ENCODE data around the gene EPHA6. TPM values are rescaled to one million over a fixed set of nuclear protein-coding genes. Genes with fewer than 3 reads are reported as not detected.

The EPHA6 gene
- polyA plus RNA-seq, 2 of the 4 experiments (the other 2 are of a cell fraction), result 0.08 TPM

- DNase-seq (ENCODE audit: low read depth in 1 of 2, low spot score in 1 of 2) (no peak), ATAC-seq (no peak), FAIRE-seq (no peak)
- Histone ChIP-seq H3K9me3 (no peaks in the 10 kb centered on the region), H3K4me3 (no peak overlapping the region), H3K27ac (no peak overlapping the region), H3K4me2 (no peak overlapping the region), H3K4me1 (no peaks in the 10 kb centered on the region)
- CTCF ChIA-PET, result no interaction called here
- POLR2A ChIA-PET, result no interaction called here
- TF ChIP-seq POLR2A (IDR thresholded peaks at IDR 0.05; ENCODE audit: low read length) (no peak), ZSCAN20 (CRISPR knock-in tag; IDR thresholded peaks at IDR 0.05) (no peak), CTCF (IDR thresholded peaks at IDR 0.05) (no peak), KDM5A (IDR thresholded peaks at IDR 0.05) (no peak), POLR2AphosphoS2 (conservative IDR thresholded peaks at IDR 0.05; ENCODE audit: low read length) (no peak), MAFK (IDR thresholded peaks at IDR 0.05; ENCODE audit: partially characterized antibody) (no peak), FOSL2 (IDR thresholded peaks at IDR 0.05) (no peak), FOSL2 (CRISPR knock-in tag; IDR thresholded peaks at IDR 0.05) (no peak), NR3C1 (IDR thresholded peaks at IDR 0.05) (no peak), EP300 (IDR thresholded peaks at IDR 0.05) (no peak), CHD4 (IDR thresholded peaks at IDR 0.05; ENCODE audit: borderline replicate concordance) (no peak), JUN (IDR thresholded peaks at IDR 0.05) (no peak), HOXA7 (CRISPR knock-in tag; IDR thresholded peaks at IDR 0.05) (no peak), GATA3 (IDR thresholded peaks at IDR 0.05; ENCODE audit: borderline replicate concordance) (no peak), ZC3H11A (IDR thresholded peaks at IDR 0.05) (no peak), RCOR1 (IDR thresholded peaks at IDR 0.05; ENCODE audit: low read depth, low read length) (no peak), CBX2 (IDR thresholded peaks at IDR 0.05; ENCODE audit: borderline replicate concordance, low read depth) (no peak), FOXS1 (CRISPR knock-in tag; IDR thresholded peaks at IDR 0.05) (no peak), ELK1 (IDR thresholded peaks at IDR 0.05; ENCODE audit: low read depth, low read length) (no peak)
- TF ChIP-seq, protein P1, sequence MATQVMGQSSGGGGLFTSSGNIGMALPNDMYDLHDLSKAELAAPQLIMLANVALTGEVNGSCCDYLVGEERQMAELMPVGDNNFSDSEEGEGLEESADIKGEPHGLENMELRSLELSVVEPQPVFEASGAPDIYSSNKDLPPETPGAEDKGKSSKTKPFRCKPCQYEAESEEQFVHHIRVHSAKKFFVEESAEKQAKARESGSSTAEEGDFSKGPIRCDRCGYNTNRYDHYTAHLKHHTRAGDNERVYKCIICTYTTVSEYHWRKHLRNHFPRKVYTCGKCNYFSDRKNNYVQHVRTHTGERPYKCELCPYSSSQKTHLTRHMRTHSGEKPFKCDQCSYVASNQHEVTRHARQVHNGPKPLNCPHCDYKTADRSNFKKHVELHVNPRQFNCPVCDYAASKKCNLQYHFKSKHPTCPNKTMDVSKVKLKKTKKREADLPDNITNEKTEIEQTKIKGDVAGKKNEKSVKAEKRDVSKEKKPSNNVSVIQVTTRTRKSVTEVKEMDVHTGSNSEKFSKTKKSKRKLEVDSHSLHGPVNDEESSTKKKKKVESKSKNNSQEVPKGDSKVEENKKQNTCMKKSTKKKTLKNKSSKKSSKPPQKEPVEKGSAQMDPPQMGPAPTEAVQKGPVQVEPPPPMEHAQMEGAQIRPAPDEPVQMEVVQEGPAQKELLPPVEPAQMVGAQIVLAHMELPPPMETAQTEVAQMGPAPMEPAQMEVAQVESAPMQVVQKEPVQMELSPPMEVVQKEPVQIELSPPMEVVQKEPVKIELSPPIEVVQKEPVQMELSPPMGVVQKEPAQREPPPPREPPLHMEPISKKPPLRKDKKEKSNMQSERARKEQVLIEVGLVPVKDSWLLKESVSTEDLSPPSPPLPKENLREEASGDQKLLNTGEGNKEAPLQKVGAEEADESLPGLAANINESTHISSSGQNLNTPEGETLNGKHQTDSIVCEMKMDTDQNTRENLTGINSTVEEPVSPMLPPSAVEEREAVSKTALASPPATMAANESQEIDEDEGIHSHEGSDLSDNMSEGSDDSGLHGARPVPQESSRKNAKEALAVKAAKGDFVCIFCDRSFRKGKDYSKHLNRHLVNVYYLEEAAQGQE (IDR thresholded peaks at IDR 0.05), result no peak
- TF ChIP-seq, protein P2, sequence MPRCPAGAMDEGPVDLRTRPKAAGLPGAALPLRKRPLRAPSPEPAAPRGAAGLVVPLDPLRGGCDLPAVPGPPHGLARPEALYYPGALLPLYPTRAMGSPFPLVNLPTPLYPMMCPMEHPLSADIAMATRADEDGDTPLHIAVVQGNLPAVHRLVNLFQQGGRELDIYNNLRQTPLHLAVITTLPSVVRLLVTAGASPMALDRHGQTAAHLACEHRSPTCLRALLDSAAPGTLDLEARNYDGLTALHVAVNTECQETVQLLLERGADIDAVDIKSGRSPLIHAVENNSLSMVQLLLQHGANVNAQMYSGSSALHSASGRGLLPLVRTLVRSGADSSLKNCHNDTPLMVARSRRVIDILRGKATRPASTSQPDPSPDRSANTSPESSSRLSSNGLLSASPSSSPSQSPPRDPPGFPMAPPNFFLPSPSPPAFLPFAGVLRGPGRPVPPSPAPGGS (IDR thresholded peaks at IDR 0.05), result no peak
- WGBS (ENCODE audit: missing lambda C conversion rate), result 3% methylated on average over 1 of the region's 1 CpG
Observed at GRCh38 chr3:97738761-97739160, 924.4 kb downstream of the EPHA6 start.

DNA sequence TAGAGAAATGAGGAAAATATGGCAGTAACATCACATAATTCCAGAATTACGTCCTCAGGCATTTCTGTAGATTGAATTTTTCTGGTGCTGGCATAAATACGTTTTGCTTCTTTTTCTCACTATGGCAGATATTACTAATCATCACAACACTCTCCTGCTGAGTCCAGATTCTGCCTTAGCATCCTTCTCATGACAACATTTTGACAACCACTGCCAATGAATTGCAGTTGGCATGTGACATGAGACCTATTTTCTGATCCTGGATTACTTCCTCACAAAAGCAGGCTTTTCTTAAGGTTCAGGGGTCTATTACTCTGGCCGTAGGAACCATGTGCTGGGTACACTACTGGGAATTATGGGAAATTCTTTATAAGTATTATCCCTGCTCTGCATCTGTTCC is 927.6 kb downstream of the EPHA6 start:
- H3K4me1 ChIP-seq, result no peaks in the 10 kb centered on the region
- H3K4me2 ChIP-seq, result no peak overlapping the region
- POLR2A ChIA-PET, result no interaction called here
- ATAC-seq (no peak), DNase-seq (ENCODE audit: low read depth in 1 of 2, low spot score in 1 of 2) (no peak), FAIRE-seq (no peak)
- H3K9me3 ChIP-seq, result no peaks in the 10 kb centered on the region
- no peak overlapping the region for H3K4me3 ChIP-seq
- H3K27ac ChIP-seq, result no peak overlapping the region
- CTCF ChIA-PET, result no interaction called here
- 5% methylated on average over 3 of the region's 3 CpGs for WGBS (ENCODE audit: missing lambda C conversion rate)
- TF ChIP-seq CEBPB (IDR thresholded peaks at IDR 0.05), result no peak
- TF ChIP-seq HOXB13 (CRISPR knock-in tag; IDR thresholded peaks at IDR 0.05; ENCODE audit: low read depth), result no peak
- no peak for TF ChIP-seq ZSCAN20 (CRISPR knock-in tag; IDR thresholded peaks at IDR 0.05)
- no peak for TF ChIP-seq FOXS1 (CRISPR knock-in tag; IDR thresholded peaks at IDR 0.05)
- TF ChIP-seq NPAS2 (CRISPR knock-in tag; IDR thresholded peaks at IDR 0.05; ENCODE audit: borderline replicate concordance), result no peak
- no peak for TF ChIP-seq MYC (IDR thresholded peaks at IDR 0.05; ENCODE audit: borderline replicate concordance, low read length)
- TF ChIP-seq PBX3 (IDR thresholded peaks at IDR 0.05), result no peak
- no peak for TF ChIP-seq MAFK (IDR thresholded peaks at IDR 0.05; ENCODE audit: partially characterized antibody)
- no peak for TF ChIP-seq HOXB5 (CRISPR knock-in tag; IDR thresholded peaks at IDR 0.05)

Measured in A549 (cell line).